ENCODE measurements around the gene IRF6.

Gene IRF6

DNA sequence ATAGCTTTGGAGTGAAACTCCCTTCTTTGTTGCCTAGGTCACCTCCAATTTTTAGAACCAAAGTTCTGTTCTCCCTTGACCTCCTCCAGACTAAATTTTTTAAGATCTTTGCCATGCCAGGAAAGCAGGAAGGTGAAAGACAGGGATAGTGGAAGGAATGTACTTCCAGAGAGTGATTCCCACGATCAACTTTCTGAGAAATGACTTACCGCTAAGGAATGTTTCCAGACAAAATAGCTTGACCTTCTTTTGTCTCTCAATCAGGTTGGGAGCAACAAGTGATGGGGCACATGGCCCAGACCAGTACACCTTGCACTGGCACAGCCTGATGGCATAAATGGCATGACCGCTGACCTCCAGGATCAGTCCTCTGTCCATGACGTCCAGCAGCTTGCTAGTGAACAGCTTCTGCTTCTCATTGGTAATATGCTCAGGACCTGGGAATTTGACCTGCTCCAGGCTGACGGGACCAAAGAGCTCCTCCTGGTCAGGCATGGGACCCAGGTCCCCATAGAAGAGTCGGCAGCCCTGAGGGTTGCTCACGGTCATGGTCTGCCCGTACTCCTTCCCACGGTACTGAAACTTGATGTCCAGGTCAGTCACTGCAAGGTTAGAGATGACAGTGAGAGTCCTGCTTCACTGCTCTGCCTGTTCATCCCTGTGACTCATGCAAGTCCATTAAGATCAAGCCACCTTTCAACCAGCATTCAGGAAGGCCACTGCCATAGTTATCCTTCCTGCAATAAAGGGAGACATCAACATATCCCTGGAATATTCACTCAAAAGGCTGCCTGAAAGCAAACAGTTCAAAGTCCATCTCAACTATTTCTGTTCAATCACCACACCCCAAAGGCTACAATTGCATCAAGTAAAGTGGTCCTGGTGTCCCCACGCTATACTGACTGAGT, 15.4 kb downstream of the IRF6 start:
- in situ Hi-C loops (cut with MboI; ENCODE audit: low sequenced_read_pairs), result no loop called here

DNA sequence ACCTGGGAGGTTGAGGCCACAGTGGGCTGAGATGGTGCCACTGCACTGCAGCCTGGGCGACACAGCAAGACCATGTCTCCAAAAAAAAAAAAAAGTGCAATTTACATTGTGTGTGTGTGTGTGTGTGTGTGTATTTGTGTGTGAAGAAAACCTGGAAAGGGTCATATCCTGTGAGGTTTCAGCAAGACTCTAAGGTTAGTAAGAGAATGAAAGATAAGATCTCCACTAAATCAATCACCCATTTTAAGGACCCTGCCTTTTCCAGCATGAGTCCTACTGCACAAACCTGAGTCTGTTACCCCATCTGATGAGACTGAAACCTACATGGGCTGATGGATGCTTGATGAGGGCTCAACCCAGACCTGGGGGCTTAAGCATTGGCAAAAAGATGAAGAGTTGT, 16.7 kb downstream of the IRF6 start:
- in situ Hi-C loops (cut with MboI; ENCODE audit: low sequenced_read_pairs), result no loop called here

DNA sequence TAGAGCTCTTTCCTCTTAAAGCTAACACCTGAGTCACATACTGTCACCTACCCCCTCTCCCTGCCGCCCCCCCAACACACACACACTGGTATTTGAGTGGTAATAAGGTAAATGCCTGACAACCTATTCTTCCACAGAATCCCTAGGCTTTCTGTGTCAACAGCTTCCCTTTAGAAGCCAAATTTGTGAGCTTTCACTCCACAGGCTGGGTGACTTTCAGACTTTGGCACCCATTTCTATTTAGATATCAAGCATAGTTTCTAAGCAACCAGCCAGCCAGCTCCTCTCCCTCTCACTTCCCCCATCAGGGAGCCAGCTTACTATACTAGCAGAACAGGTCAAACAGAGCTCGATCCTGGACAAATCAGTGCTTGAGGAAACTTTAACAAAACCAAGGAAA, 18.4 kb downstream of the IRF6 start:
- in situ Hi-C loops (cut with MboI; ENCODE audit: low sequenced_read_pairs), result no loop called here

DNA sequence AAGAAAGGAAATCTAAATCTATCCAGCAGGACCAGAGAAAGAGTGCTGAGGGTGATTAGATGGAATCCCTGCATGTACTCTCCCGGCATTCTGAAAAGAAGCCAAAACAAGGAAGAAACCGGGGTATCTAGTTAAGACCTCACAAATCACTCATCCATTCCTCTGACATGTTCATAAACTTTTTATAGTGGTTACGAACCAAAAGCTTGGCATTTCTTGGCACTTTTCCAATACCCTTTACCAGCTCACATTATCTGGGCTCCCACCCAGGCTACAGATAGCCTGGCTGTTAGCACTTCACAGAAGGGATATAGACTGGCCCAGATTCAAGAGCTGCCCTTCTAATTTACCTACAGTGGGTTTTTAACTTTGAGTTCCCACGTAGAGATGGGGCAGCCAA, 19.8 kb downstream of the IRF6 start:
- in situ Hi-C loops (cut with MboI; ENCODE audit: low sequenced_read_pairs), result no loop called here

DNA sequence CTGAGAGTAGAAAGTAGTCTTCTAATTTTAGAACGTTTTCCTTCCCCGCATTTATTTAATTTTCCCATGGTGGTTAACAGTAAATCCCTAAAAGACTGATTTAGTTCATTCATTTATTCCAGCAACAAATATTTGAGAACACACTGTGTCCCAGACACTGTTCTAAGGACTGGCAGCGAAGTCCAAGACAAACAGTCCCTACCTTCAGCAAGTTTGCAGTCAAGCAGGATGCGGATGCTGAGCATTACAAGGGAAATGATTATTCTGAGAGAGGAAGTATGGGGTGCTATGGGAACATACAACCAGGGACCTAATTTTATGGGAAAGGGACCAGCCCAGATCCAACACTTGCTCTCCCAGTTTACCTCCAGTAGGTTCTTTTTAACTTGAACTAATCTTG, 20.4 kb downstream of the IRF6 start:
- in situ Hi-C loops (cut with MboI; ENCODE audit: low sequenced_read_pairs), result no loop called here

DNA sequence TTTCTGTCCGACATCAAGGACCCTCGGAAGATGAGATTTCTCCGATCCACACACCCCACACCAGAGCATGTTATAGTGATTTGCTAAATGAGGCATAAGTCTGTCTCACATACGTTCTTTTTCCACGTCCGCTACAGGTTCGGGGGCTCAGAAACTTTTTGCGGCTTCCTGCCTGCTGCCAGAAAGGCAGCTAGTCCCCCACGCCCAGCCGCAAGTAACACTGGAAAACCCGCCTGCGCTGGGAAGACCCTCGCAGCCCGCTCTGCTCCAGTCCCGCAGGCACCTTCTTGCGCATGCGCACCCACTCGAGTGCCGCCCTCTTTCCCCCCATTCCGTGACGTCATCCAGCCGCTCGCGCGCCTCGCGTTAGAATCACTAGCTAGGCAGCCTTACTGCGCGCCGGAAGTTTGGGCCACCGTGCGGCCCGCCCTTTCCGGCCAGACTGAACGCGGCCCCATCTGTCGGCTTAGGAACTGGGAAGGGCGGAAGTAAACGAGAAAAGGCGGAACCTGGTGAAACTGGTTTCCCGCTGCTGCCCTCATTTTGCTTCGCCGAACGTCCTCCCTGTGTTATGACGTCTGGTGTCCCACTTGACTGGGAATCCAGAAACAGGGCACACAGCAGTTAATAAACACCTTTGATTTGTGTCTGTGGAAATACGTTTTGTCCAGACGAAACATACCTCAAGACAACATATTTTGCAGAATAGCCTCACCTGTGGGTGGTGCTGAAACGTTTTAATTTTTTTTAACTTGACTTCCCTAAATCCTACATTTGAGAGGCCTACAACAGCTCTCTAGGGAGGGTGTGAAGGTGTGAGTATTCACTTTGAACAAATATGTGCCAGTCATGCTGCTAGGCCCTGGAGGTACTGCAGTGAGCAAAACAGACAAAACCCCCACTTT, 21.4 kb downstream of the IRF6 start, which contains the start of gene C1orf74:
C1orf74 (minus strand) TSS at position 295 of the 905 bp plus-strand sequence. CDS start 925 bp downstream, outside the sequence.
- in situ Hi-C loops (cut with MboI; ENCODE audit: low sequenced_read_pairs), result no loop called here

DNA sequence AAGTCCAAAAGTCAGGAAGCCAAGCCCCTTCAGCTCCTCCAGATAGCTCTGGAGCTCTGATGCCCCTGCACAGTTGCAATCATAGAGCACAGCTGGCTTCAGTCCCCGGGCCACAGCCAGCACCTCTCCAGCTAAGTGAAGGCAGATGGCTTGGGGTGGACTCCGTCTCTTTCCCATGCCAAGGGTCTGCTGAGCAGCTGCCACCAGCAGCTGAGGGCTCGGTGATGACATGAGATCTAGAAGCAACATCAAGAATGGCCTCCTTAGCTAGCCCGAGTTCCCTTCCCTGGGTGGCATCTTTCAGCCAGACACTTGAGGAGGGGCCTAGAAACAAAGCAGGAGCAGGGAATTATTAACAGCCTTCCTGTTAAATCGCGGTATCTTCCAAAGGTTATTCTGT, 22.6 kb downstream of the IRF6 start:
- in situ Hi-C loops (cut with MboI; ENCODE audit: low sequenced_read_pairs), result no loop called here

DNA sequence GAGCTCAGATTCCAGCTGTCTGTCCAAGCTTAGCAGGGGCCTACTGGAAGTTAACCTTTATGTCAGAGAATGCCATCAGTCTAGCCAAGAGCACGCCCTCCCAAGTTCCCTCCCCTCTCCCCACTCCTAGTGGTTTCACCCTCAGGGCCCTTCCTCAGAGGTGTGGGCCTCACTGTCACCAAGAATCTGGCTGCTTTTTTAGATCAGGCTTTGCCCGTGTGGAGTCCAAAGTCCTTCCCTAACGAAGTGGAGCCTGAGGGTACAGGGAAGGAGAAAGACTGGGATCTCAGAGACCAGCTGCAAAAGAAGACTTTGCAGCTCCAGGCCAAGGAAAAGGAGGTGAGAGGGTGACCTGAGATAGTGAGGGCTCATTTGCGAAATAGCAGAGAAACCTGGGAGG, 25.7 kb downstream of the IRF6 start:
- in situ Hi-C loops (cut with MboI; ENCODE audit: low sequenced_read_pairs), result no loop called here

DNA sequence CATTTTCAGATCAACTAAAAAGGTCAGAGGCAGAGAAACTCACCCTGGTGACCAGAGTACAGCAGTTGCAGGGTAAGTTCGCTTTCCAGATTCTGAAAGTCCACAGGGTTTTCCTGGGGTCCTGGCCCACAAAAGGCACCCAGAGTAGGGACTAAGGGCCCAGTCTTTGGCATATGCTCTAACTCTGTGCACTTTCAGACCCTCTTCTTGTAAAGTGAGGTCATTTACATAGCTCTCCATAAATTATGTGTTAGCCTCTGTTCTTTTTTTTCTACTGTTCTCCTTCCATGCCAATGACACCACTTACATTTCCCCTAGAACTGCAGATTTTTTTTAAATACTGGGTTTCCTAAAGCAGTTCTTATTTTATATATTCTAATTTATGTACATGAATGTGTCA, 27.8 kb downstream of the IRF6 start:
- in situ Hi-C loops (cut with MboI; ENCODE audit: low sequenced_read_pairs), result no loop called here

DNA sequence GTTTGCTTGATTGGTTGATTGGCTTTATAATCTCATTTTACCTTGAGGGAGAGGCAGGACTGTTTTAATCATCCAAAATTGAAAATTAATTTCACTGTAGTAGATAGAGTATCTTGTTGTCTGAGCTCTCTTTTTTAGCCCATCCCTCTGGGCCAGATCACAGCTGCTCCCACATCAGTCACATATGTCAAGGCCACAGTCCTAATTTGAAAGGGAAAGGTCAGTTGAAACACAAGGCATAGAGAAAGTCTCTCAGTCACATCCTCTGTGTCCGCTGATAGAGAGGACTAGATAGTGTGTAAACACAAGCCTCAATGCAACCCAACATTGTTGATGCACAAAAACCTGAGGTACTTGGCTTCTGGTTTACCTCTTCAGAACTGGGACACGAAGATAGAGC, 28.4 kb downstream of the IRF6 start:
- in situ Hi-C loops (cut with MboI; ENCODE audit: low sequenced_read_pairs), result no loop called here

DNA sequence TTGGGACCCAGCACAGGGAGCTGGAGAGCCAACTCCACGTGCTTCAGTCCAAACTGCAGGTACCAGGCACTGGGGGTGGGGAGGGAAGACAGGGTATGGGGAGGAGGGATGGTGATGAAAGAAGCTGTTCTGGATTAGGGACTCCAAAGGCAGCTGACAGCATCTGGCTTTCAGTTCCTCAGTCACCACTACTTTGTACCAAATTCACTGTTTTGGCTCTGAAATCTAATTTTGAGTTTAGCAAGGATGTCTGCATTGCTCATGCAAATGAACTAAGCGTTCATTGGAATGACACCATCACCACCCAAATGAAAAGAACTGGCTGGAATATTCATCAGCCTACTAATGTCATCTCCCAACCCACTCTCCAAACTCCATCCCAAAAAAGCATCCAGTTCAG, 30.3 kb downstream of the IRF6 start:
- in situ Hi-C loops (cut with MboI; ENCODE audit: low sequenced_read_pairs), result no loop called here

DNA sequence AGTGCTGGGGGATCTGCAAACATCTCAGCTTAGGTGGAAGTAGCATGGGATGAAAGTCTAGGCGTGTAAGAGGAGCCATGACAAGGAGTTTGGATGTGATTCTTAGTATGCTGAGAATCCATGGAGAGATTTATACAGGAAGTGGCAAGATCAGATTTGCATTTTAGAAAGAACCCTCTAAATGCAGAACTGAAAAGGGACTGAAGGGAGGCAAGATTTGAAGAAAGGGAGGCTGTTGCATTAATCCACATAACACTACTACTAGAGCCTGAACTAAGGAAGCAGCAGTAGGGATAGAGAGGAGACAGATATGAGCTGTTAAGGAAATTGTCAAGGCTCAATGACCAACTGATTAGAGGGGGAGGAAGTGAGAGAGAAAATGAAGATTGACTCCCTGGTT, 31.4 kb downstream of the IRF6 start:
- in situ Hi-C loops (cut with MboI; ENCODE audit: low sequenced_read_pairs), result no loop called here

DNA sequence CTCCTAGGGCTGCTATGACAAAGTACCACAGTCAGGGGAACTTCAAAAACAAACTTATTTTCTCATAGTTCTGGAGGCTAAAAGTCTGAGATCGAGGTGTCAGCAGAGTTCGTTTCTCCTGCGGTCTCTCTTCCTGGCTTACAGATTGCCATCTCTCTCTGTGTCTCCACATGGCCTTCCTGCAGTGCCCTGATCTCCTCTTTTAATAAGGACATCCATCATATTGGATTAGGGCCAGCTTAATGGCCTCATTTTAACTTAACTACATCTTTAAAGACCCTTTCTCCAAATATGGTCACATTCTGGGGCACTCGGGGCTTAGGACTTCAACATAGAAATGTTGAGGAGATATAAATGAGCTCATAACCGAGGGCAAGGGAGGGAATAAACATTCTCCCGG, 33.8 kb downstream of the IRF6 start:
- in situ Hi-C loops (cut with MboI; ENCODE audit: low sequenced_read_pairs), result no loop called here

DNA sequence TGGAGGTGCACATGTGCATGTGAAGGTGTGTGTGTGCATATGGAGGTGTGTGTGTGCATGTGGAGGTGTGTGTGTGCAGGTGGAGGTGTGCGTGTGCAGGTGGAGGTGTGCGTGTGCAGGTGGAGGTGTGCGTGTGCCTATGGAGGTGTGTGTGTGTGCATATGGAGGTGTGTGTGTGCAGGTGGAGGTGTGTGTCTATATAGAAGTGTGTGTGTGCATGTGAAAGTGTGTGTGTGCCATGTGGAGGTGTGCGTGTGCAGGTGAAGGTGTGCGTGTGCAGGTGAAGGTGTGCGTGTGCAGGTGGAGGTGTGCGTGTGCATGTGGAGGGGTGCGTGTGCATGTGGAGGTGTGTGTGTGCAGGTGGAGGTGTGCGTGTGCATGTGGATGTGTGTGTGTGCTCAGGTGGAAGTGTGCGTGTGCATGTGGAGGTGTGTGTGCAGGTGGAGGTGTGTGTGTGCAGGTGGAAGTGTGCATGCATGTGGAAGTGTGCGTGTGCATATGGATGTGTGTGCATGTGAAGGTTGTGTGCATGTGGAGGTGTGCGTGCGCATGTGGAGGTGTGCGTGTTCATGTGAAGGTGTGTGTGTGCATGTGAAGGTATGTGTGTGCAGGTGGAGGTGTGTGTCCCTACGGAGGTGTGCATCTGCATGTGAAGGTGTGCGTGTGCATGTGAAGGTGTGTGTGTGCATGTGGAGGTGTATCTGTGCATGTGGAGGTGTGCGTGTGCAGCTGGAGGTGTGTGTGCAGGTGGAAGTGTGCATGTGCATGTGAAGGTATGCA, 35.1 kb downstream of the IRF6 start:
- in situ Hi-C loops (cut with MboI; ENCODE audit: low sequenced_read_pairs), result no loop called here

DNA sequence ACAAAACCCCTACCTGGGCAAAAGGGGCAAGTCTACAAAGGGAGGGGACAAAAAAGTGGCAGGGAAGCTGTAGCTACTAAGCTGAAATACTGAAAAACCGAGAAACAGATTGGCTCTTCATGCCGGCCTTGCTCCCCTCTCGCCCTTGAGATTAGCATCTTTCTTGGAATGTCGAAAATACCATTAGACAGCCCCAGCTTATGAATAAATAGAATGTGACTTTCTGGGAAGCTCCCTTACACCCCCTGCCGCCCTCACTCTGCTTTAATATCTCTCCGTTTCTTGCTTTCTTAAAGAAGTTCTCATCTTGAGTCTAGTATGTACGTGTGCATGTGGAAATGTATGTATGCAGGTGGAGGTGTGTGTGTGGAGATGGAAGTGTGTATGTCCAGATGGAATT, 36.0 kb downstream of the IRF6 start:
- in situ Hi-C loops (cut with MboI; ENCODE audit: low sequenced_read_pairs), result no loop called here

DNA sequence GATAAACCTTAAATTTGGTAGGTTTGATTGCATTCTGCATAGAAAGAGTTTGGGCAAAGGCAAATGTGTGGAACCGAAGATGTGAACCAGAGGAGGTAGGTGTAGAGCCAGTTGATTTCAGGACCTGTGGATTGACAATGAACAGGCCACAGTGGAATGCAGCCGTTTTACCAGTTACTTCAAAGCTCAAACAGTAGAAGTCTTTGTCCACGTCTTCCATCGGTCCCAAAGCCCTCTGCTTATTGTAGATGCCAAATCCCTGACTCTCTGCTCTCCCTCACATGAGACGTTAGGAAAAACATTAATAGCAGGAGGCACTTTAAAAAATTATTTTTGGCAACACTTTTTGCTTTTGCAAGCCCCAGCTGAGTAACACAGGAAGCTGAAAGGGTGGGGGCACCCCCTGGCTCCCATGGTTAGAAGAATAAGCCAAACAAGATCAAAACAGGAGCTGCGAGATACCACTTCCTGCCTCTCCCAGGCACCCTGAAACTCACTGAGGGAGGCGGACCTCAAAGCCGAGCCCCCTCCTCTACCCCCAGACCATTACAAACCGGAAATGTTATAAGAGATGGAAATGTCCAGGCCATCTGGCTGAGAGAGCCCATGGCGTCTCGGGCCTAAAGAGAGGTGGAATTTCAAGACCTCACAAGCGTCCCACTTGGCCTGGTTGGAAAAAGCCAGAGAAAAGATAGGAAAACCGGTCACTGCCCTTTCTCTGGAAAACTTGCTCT, 36.6 kb downstream of the IRF6 start:
- in situ Hi-C loops (cut with MboI; ENCODE audit: low sequenced_read_pairs), result no loop called here

DNA sequence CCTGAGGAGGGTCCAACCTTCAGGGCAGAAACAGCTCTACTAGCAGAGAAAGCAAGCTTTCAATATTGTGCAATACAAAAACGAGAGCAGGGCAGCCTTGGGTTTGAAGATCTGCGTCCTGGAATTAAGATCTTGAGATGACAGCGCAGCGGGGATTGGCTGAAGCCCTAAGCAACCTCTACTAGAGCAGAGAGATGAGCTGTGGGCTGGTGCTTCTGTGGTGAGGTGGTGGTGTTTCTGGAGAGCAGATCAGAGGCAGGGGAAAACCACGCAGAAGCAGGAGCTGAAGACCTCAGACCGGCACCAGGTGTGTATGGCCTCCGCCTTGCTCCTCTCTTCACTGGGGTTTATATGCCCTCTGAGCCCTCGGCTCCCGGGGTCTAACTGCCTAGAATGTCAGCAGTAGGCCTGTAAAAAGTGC, 37.6 kb downstream of the IRF6 start:
- in situ Hi-C loops (cut with MboI; ENCODE audit: low sequenced_read_pairs), result no loop called here

DNA sequence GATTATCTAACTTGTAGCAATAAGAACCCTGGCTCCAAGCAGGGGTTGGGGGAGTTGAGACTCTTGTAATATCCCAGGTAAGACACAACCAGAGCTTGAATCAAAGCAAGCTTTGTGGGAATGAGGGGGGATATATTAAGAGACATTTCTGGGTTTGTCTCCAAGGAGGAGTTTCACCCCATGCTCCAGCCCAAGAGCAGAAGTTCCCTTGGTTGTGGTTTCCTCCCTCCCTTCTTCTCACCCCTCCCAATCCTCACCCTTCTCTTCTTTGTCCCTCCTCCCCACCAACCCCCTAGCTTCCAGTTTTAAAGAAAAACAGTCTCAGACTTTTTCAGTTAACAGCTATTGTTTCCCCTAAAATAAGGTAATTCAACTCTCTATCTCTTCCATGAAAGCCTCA, 38.2 kb downstream of the IRF6 start:
- in situ Hi-C loops (cut with MboI; ENCODE audit: low sequenced_read_pairs), result no loop called here

DNA sequence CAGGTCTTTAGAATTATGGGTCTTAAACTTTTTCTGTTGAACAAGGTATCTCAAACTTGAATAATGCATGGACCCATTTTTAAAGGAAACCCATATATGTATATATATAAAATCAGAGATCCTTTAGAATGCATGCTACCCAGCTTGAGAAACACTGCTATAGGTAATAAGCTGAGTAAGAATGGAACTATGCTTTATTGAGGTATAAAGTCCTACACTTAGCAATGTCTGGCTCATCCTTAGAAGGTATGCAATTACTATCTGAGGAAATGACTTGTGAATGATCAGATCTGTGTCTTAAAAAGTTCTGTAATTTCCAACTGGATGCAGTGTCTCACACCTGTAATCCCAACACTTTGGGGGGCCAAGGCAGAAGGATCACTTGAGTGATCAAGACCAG, 38.8 kb downstream of the IRF6 start:
- in situ Hi-C loops (cut with MboI; ENCODE audit: low sequenced_read_pairs), result no loop called here

DNA sequence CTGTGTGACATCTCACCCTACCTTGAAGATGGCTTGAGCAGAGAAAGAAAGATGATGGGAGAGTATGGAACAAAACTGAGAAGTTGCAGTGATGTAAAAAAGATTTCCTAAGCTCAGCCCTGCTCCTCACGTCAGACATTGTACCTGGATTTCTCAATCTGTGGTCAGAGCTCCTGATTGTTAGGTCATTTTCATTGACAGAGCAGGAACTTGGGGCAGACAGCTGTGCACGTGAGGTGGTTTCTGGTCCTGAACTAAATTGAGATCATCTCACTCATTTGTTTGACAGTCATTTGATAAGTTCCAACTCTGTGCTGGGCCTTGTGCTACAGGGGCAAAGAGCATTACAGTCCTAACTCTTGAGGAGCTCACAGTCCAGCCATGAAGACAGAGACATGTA, 39.9 kb downstream of the IRF6 start:
- in situ Hi-C loops (cut with MboI; ENCODE audit: low sequenced_read_pairs), result no loop called here

Measured in HL-60/S4 (cell line).